Fibroblast of peridontal ligament (primary cell): ENCODE measurements around the gene SPECC1L.

ENCODE experiments used
- DNase-seq: peaks from one replicate; pipeline ENCODE4 v3.0.0-alpha.2; 2010; ENCODE audit errors: extremely low read depth

SPECC1L gene

GRCh38 chr22:24363243-24363642 lies 92.6 kb downstream of the SPECC1L start:
- DNase-seq = no peak

GRCh38 chr22:24366701-24367100 lies 96.1 kb downstream of the SPECC1L start:
- DNase-seq = no peak

GRCh38 chr22:24367841-24368240 lies 97.2 kb downstream of the SPECC1L start:
- peak; percentile 73 for DNase-seq

- peak; percentile 77 for DNase-seq
Measured at GRCh38 chr22:24370401-24370800, 99.8 kb downstream of the SPECC1L start.

GRCh38 chr22:24376002-24376401 lies 105.4 kb downstream of the SPECC1L start:
- no peak for DNase-seq

GRCh38 chr22:24376586-24376985 lies 106.0 kb downstream of the SPECC1L start:
- DNase-seq = no peak

- no peak for DNase-seq
Measured at GRCh38 chr22:24379536-24379935, 108.9 kb downstream of the SPECC1L start.

- no peak for DNase-seq
Measured at GRCh38 chr22:24380220-24380904, 109.7 kb downstream of the SPECC1L start.

- no peak for DNase-seq
Measured at GRCh38 chr22:24380905-24381230, 110.2 kb downstream of the SPECC1L start.

- DNase-seq = no peak
Measured at GRCh38 chr22:24383061-24383460, 112.4 kb downstream of the SPECC1L start.

- no peak for DNase-seq
Measured at GRCh38 chr22:24384131-24384530, 113.5 kb downstream of the SPECC1L start.

GRCh38 chr22:24386937-24387471 lies 116.4 kb downstream of the SPECC1L start:
- no peak for DNase-seq

GRCh38 chr22:24389680-24390079 lies 119.0 kb downstream of the SPECC1L start:
- DNase-seq = no peak

GRCh38 chr22:24390156-24390555 lies 119.5 kb downstream of the SPECC1L start:
- no peak for DNase-seq

- peak; percentile 57 for DNase-seq
Measured at GRCh38 chr22:24390576-24390975, 119.9 kb downstream of the SPECC1L start.

GRCh38 chr22:24391836-24392217 lies 121.2 kb downstream of the SPECC1L start:
- DNase-seq = peak; percentile 68

GRCh38 chr22:24392218-24392931 lies 121.7 kb downstream of the SPECC1L start:
- DNase-seq = no peak

GRCh38 chr22:24393012-24393559 lies 122.5 kb downstream of the SPECC1L start:
- DNase-seq = no peak

GRCh38 chr22:24393848-24394247 lies 123.2 kb downstream of the SPECC1L start:
- no peak for DNase-seq

GRCh38 chr22:24394254-24394653 lies 123.6 kb downstream of the SPECC1L start:
- no peak for DNase-seq

- DNase-seq = no peak
Measured at GRCh38 chr22:24398409-24398808, 127.8 kb downstream of the SPECC1L start.

- DNase-seq = no peak
Measured at GRCh38 chr22:24400034-24400725, 129.5 kb downstream of the SPECC1L start.
